Measurements from ENCODE around the gene ATCAY. TPM values are rescaled to one million over a fixed set of nuclear protein-coding genes. Genes with fewer than 3 reads are reported as not detected.

ATCAY gene
- total and polyA plus RNA-seq, 2 of the 4 experiments (the other 2 are of a cell fraction), result 0.31 to 0.36 TPM

DNA sequence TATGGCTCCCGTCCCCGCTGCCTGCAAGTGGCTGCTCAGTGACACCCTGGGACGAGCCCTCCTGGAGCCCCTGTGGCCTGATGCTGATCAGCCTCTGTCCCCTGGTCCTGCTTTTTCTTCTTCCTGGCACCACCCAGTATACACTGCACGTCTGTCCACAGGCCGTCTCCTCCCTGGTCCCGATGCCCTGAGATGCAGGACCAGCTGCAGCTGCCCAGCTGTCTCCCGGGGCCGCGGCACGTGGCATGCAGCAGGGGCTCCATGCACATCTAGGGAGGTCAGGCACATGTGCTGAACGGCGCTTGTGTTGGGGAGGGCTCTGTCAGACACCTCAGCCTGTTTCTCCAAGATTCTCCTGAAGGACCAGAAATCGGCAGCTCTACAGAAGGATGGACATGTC, 41.8 kb upstream of the ATCAY start:
- Histone ChIP-seq H2BK15ac (ENCODE audit: low read depth, low read length) (no peak overlapping the region), H3K4me1 (ENCODE audit: control insufficient read depth, insufficient read depth, low read length) (no peaks in the 10 kb centered on the region), H3K56ac (ENCODE audit: extremely low read depth, insufficient read depth, low read length) (no peak overlapping the region), H2BK120ac (ENCODE audit: low read depth, low read length) (no peak overlapping the region), H4K8ac (ENCODE audit: low read depth in 2 of 2, low read length in 2 of 2) (no peak overlapping the region), H2AK5ac (ENCODE audit: low read depth, low read length) (no peak overlapping the region), H3K79me1 (ENCODE audit: low read depth in 1 of 2, low read length in 2 of 2) (no peaks in the 10 kb centered on the region), H3K4me3 (ENCODE audit: insufficient read depth, low read depth, low read length) (no peak overlapping the region), H3K4ac (ENCODE audit: low read depth, low read length) (no peak overlapping the region), H4K91ac (ENCODE audit: insufficient read depth, low read depth, low read length) (no peak overlapping the region), H3K27me3 (ENCODE audit: control insufficient read depth, insufficient read depth, low read length) (peaks cover 21% of the 10 kb centered on the region), H3K18ac (ENCODE audit: low read depth, low read length) (no peak overlapping the region), H3K9me3 (ENCODE audit: control insufficient read depth, insufficient read depth, low read length) (peaks cover 10% of the 10 kb centered on the region), H2BK20ac (ENCODE audit: low read depth, low read length) (no peak overlapping the region), H3K9ac (ENCODE audit: low read depth, low read length) (no peak overlapping the region), H3K23ac (ENCODE audit: low read depth, low read length) (no peak overlapping the region), H2AFZ (replicated peaks; ENCODE audit: low read length, poor library complexity) (no peak overlapping the region), H4K20me1 (ENCODE audit: insufficient read depth, low read length) (no peaks in the 10 kb centered on the region; the same call in 1 of the 2 replicates), H3K9me1 (ENCODE audit: insufficient read depth, low read length) (no peaks in the 10 kb centered on the region), H4K5ac (ENCODE audit: low read depth, low read length) (no peak overlapping the region), H2BK5ac (ENCODE audit: low read depth, low read length, poor library complexity, severe bottlenecking) (no peak overlapping the region), H2AK9ac (replicated peaks; ENCODE audit: low read depth, low read length, poor library complexity) (no peak overlapping the region), H3K36me3 (ENCODE audit: control insufficient read depth, insufficient read depth, low read length) (no peaks in the 10 kb centered on the region), H3K4me2 (ENCODE audit: low read depth, low read length) (no peak overlapping the region), H3K14ac (replicated peaks; ENCODE audit: low read depth, low read length) (no peak overlapping the region), H3K27ac (ENCODE audit: insufficient read depth, low read length) (no peak overlapping the region)
- in situ Hi-C loops (cut with MboI; ENCODE audit: low sequenced_read_pairs), result no loop called here
- POLR2A ChIA-PET (ENCODE audit: unreplicated experiment), result no interaction called here
- 79% methylated on average over 6 of the region's 13 CpGs; no CpG with 5 or more reads in 1 of the 2 experiments for WGBS, 2 experiments (ENCODE audit: extremely low coverage in 2 of 2, insufficient read length in 1 of 2)
- intact Hi-C loops (cut with micrococcal nuclease), result no loop called here
- CTCF ChIA-PET, result no interaction called here
- ATAC-seq (ENCODE audit: low read depth), result no peak
- BruUV-seq (replicated peaks), result no TSS peak
- TF ChIP-seq CEBPB (IDR thresholded peaks at IDR 0.05; ENCODE audit: low read depth, low read length) (no peak), CHD1 (IDR thresholded peaks at IDR 0.05; ENCODE audit: low read depth, low read length) (no peak), SMC3 (IDR thresholded peaks at IDR 0.05; ENCODE audit: low read depth, low read length) (no peak), RFX5 (IDR thresholded peaks at IDR 0.05; ENCODE audit: low read depth, low read length) (no peak)
- TF ChIP-seq, protein P1, sequence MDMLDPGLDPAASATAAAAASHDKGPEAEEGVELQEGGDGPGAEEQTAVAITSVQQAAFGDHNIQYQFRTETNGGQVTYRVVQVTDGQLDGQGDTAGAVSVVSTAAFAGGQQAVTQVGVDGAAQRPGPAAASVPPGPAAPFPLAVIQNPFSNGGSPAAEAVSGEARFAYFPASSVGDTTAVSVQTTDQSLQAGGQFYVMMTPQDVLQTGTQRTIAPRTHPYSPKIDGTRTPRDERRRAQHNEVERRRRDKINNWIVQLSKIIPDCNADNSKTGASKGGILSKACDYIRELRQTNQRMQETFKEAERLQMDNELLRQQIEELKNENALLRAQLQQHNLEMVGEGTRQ (IDR thresholded peaks at IDR 0.05; ENCODE audit: low read depth, low read length), result no peak
- TF ChIP-seq, protein P2, sequence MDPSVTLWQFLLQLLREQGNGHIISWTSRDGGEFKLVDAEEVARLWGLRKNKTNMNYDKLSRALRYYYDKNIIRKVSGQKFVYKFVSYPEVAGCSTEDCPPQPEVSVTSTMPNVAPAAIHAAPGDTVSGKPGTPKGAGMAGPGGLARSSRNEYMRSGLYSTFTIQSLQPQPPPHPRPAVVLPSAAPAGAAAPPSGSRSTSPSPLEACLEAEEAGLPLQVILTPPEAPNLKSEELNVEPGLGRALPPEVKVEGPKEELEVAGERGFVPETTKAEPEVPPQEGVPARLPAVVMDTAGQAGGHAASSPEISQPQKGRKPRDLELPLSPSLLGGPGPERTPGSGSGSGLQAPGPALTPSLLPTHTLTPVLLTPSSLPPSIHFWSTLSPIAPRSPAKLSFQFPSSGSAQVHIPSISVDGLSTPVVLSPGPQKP (IDR thresholded peaks at IDR 0.05; ENCODE audit: borderline replicate concordance, low read depth, low read length), result no peak
- dilution Hi-C loops (cut with HindIII; ENCODE audit: low sequenced_read_pairs, unreplicated experiment), result no loop called here
- no peak for DNase-seq
